Measurements from ENCODE around the gene IRGC. TPM values are rescaled to one million over a fixed set of nuclear protein-coding genes. Genes with fewer than 3 reads are reported as not detected.
A peak's percentile ranks its signal among the peaks of the same experiment; 100 is the strongest.

Gene IRGC
- total RNA-seq, 4 donors from 2014 or later: not detected

GRCh38 chr19:43754253-43754502 is 38.3 kb downstream of the IRGC start:
- 0% methylated on average over 10 of the region's 11 CpGs; no CpG with 5 or more reads in 1 of the 2 donors for WGBS, 2 donors (ENCODE audit: low coverage in 1 of 2)
- in situ Hi-C loops (cut with MboI; ENCODE audit: low pct_ligation_motif_present in 1 of 4, low pct_unique_long_range_greater_than_20kb in 1 of 4, low sequenced_read_pairs in 3 of 4) (no loop called here), intact Hi-C loops (cut with DNase I; ENCODE audit: low total_unique reads) (no loop called here)
- Histone ChIP-seq H3K4me3 (peak overlapping the region; percentile 58 to 70 (median 68)), H3K27me3 (no peaks in the 10 kb centered on the region), H3K36me3 (peaks cover 0 to 14% (median 4%) of the 10 kb centered on the region in 4 donors), H3K9me3 (no peaks in the 10 kb centered on the region), H3K27ac (peak overlapping the region; percentile 97 to 99 (median 98)), H3K4me1 (peaks cover 15 to 53% (median 33%) of the 10 kb centered on the region in 4 donors)
- DNase-seq: no peak
- TF ChIP-seq CTCF (IDR thresholded peaks at IDR 0.05) (no peak), POLR2A (IDR thresholded peaks at IDR 0.05) (no peak), EP300 (IDR thresholded peaks at IDR 0.05; ENCODE audit: low read depth) (no peak), POLR2AphosphoS5 (IDR thresholded peaks at IDR 0.05) (no peak)

- TF ChIP-seq POLR2A (IDR thresholded peaks at IDR 0.05): peak; percentile 87
- TF ChIP-seq POLR2AphosphoS5 (IDR thresholded peaks at IDR 0.05): peak; percentile 72 to 90 (median 80)
- no peak for TF ChIP-seq CTCF (IDR thresholded peaks at IDR 0.05)
- peak within 1 kb of the TSS; percentile 58 to 70 (median 68) for H3K4me3 ChIP-seq
Measured at GRCh38 chr19:43754503-43755255, 38.8 kb downstream of the IRGC start, which contains the start of gene SMG9. SMG9 (minus strand) TSS chr19:43754962; CDS start chr19:43750741, 4,221 bp downstream.

GRCh38 chr19:43755256-43755801 is 39.5 kb downstream of the IRGC start:
- Histone ChIP-seq H3K4me3 (peak overlapping the region; percentile 28 to 70 (median 64)), H3K27me3 (no peaks in the 10 kb centered on the region), H3K9me3 (no peaks in the 10 kb centered on the region), H3K4me1 (peaks cover 15 to 53% (median 33%) of the 10 kb centered on the region in 4 donors), H3K27ac (peak overlapping the region; percentile 97 to 99 (median 98)), H3K36me3 (peaks cover 0 to 3% (median 1%) of the 10 kb centered on the region in 4 donors)
- no peak for TF ChIP-seq POLR2AphosphoS5 (IDR thresholded peaks at IDR 0.05)
- TF ChIP-seq EP300 (IDR thresholded peaks at IDR 0.05; ENCODE audit: low read depth): no peak
- TF ChIP-seq CTCF (IDR thresholded peaks at IDR 0.05): no peak
- TF ChIP-seq POLR2A (IDR thresholded peaks at IDR 0.05): no peak
- in situ Hi-C loops (cut with MboI; ENCODE audit: low pct_ligation_motif_present in 1 of 4, low pct_unique_long_range_greater_than_20kb in 1 of 4, low sequenced_read_pairs in 3 of 4) (no loop called here), intact Hi-C loops (cut with DNase I; ENCODE audit: low total_unique reads) (no loop called here)
- DNase-seq: peak; percentile 90
- WGBS, 2 donors (ENCODE audit: low coverage in 1 of 2): 0% methylated on average over 28 of the region's 28 CpGs; no CpG with 5 or more reads in 1 of the 2 donors

More at GRCh38 chr19:43754503-43755255, 38.8 kb downstream of the IRGC start, which contains the start of gene SMG9:
- peak within 1 kb of the TSS; percentile 97 to 99 (median 98) for H3K27ac ChIP-seq
- no peaks in the 10 kb centered on the region for H3K9me3 ChIP-seq
- WGBS, 2 donors (ENCODE audit: low coverage in 1 of 2): 1% methylated on average over 73 of the region's 79 CpGs; no CpG with 5 or more reads in 1 of the 2 donors
- intact Hi-C loops (cut with DNase I; ENCODE audit: low total_unique reads) (no loop called here), in situ Hi-C loops (cut with MboI; ENCODE audit: low pct_ligation_motif_present in 1 of 4, low pct_unique_long_range_greater_than_20kb in 1 of 4, low sequenced_read_pairs in 3 of 4) (no loop called here)
- peaks cover 15 to 53% (median 33%) of the 10 kb centered on the region in 4 donors for H3K4me1 ChIP-seq
- peaks cover 0 to 10% (median 4%) of the 10 kb centered on the region in 4 donors for H3K36me3 ChIP-seq
- DNase-seq: peak; percentile 99
- H3K27me3 ChIP-seq: no peaks in the 10 kb centered on the region

GRCh38 chr19:43759515-43759914 is 43.6 kb downstream of the IRGC start:
- TF ChIP-seq CTCF (IDR thresholded peaks at IDR 0.05) (no peak), POLR2A (IDR thresholded peaks at IDR 0.05) (no peak)
- 51 to 65% methylated on average over 4 to 5 of the region's 5 CpGs for WGBS, 2 donors (ENCODE audit: low coverage in 1 of 2)
- H3K4me1 ChIP-seq: peaks cover 0 to 45% (median 22%) of the 10 kb centered on the region in 4 donors
- no peak overlapping the region for H3K4me3 ChIP-seq
- H3K27me3 ChIP-seq: no peaks in the 10 kb centered on the region
- no peaks in the 10 kb centered on the region for H3K36me3 ChIP-seq
- intact Hi-C loops (cut with DNase I; ENCODE audit: low total_unique reads) (no loop called here), in situ Hi-C loops (cut with MboI; ENCODE audit: low pct_ligation_motif_present in 1 of 4, low pct_unique_long_range_greater_than_20kb in 1 of 4, low sequenced_read_pairs in 3 of 4) (no loop called here)
- no peak overlapping the region for H3K27ac ChIP-seq
- no peaks in the 10 kb centered on the region for H3K9me3 ChIP-seq
- DNase-seq: no peak

Measured in transverse colon (tissue), 4 donors.